HepG2 (cell line): ENCODE data around the gene LRR1. TPM values are rescaled to one million over a fixed set of nuclear protein-coding genes. Genes with fewer than 3 reads are reported as not detected.

ENCODE experiments used
- ATAC-seq: fragments of 200-7000 bp; cut with Tn5 transposase; 3 replicates; pipeline ENCODE4 v1.9.1; 2020; ENCODE audit warnings: mild to moderate bottlenecking, moderate library complexity
- BruUV-seq: library from RNA; stranded (reverse); fragments of 400-500 nt; replicated peaks from 2 replicates; lab custom pipeline; 2021; lab: Mats Ljungman, UMichigan
- CTCF ChIA-PET: fragments of 300-600 bp; formaldehyde crosslinking; extraction: SDS; loops from one replicate; lab custom pipeline; 2021; ENCODE audit warnings: low total read pairs, inconsistent platforms, low intra/inter-chr PET ratio; lab: Yijun Ruan, JAX
- POLR2A ChIA-PET: fragments of 350-600 bp; sonication (Branson Sonifier 250); formaldehyde crosslinking; loops from one replicate; lab custom pipeline; 2020; ENCODE audit warnings: antibody characterized with exemption, inconsistent platforms; lab: Yijun Ruan, JAX
- DNase-seq: peaks from one replicate; pipeline ENCODE4 v3.0.0-alpha.2; 2015; ENCODE audit warnings: low spot score
- FAIRE-seq: peaks from 3 replicates; lab custom pipeline; 2011; peaks lifted over from hg19 to GRCh38; lab: Jason Lieb, UNC
- H2AFZ ChIP-seq: one replicate; pipeline ENCODE4 v1.6.1; 2011; ENCODE audit warnings: low read length, inconsistent platforms
- H3K27ac ChIP-seq: fragments of 300-600 bp; 3 replicates; pipeline ENCODE4 v1.8.0; 2011; ENCODE audit warnings: mixed run types, mild to moderate bottlenecking, mixed read lengths, low read length, inconsistent platforms; ENCODE audit not compliant: insufficient read depth; ENCODE audit errors: extremely low read length
- H3K27me3 ChIP-seq, 2 experiments: fragments of 200-600 bp in 1 of 2; 2 replicates in 1 of 2; 3 replicates in 1 of 2; pipeline versions ENCODE4 v1.6.0 to v1.8.0; 2011; ENCODE audit warnings: low read length in 2 of 2, mild to moderate bottlenecking in 2 of 2, moderate library complexity in 2 of 2, inconsistent platforms in 1 of 2; ENCODE audit not compliant: insufficient read depth in 2 of 2, control insufficient read depth in 1 of 2
- H3K36me3 ChIP-seq, 2 experiments: fragments of 200-600 bp in 1 of 2; replicated peaks in 1 of 2; 2 replicates in 1 of 2; 3 replicates in 1 of 2; pipeline versions ENCODE4 v1.5.1 to v1.8.0; 2011; ENCODE audit warnings: low read length in 2 of 2, inconsistent platforms in 1 of 2; ENCODE audit not compliant: insufficient read depth in 2 of 2, control insufficient read depth in 1 of 2
- H3K4me1 ChIP-seq: 2 replicates; pipeline ENCODE4 v1.5.1; 2012; ENCODE audit warnings: low read length, inconsistent platforms; ENCODE audit not compliant: insufficient read depth
- H3K4me2 ChIP-seq: 2 replicates; pipeline ENCODE4 v1.6.0; 2011; ENCODE audit warnings: low read depth, low read length, inconsistent platforms
- H3K4me3 ChIP-seq, 3 experiments: fragments of 200-600 bp in 1 of 3; sonication (generic), shearing (Covaris generic) in 1 of 3; replicated peaks in 1 of 3; 2 replicates each; pipeline ENCODE4 v1.5.1; 2011 to 2016; ENCODE audit warnings: low read length in 3 of 3, inconsistent platforms in 2 of 3, low read depth in 2 of 3, mild to moderate bottlenecking in 2 of 3, control low read depth in 1 of 3, mixed read lengths in 1 of 3; ENCODE audit not compliant: insufficient read depth in 1 of 3
- H3K79me2 ChIP-seq: one replicate; pipeline ENCODE4 v1.6.1; 2011; ENCODE audit warnings: low read length, inconsistent platforms; ENCODE audit not compliant: insufficient read depth
- H3K9ac ChIP-seq: 2 replicates; pipeline ENCODE4 v1.6.0; 2011; ENCODE audit warnings: mild to moderate bottlenecking, low read depth, low read length, inconsistent platforms; ENCODE audit not compliant: insufficient read depth
- H3K9me3 ChIP-seq: 2 replicates; pipeline ENCODE4 v1.5.1; 2012; ENCODE audit warnings: mild to moderate bottlenecking, low read length
- H4K20me1 ChIP-seq: 2 replicates; pipeline ENCODE4 v1.6.0; 2011; ENCODE audit warnings: inconsistent platforms, mild to moderate bottlenecking, low read length, moderate library complexity; ENCODE audit not compliant: insufficient read depth
- AKNA ChIP-seq: sonication (generic); formaldehyde crosslinking; IDR thresholded peaks from 2 replicates; pipeline ENCODE4 v1.4.0; 2020; ENCODE audit warnings: missing genetic modification reagents, borderline replicate concordance
- ISL2 ChIP-seq: sonication (generic); formaldehyde crosslinking; IDR thresholded peaks from 2 replicates; pipeline ENCODE4 v1.5.0; 2020; ENCODE audit warnings: missing genetic modification reagents
- KDM2A ChIP-seq: sonication (generic); formaldehyde crosslinking; IDR thresholded peaks from 2 replicates; pipeline ENCODE4 v1.4.0; 2020; ENCODE audit warnings: low read depth, missing genetic modification reagents, borderline replicate concordance
- SMAD1 ChIP-seq: sonication (generic); formaldehyde crosslinking; IDR thresholded peaks from 2 replicates; pipeline ENCODE4 v1.4.0; 2020; ENCODE audit warnings: missing genetic modification reagents, low read depth, mild to moderate bottlenecking, borderline replicate concordance
- SYNCRIP ChIP-seq: fragments of 200-400 bp; formaldehyde crosslinking; IDR thresholded peaks from 2 replicates; pipeline ENCODE4 v1.6.1; 2018; ENCODE audit warnings: mild to moderate bottlenecking, low read depth, low read length; ENCODE audit not compliant: insufficient read depth
- TCF12 ChIP-seq, 2 experiments: fragments of 450-650 bp in 1 of 2; sonication (generic) in 1 of 2; formaldehyde crosslinking in 1 of 2; IDR thresholded peaks; 2 replicates each; pipeline versions ENCODE4 v1.6.1 to v1.8.0; 2017 to 2022; ENCODE audit warnings: antibody characterized with exemption in 1 of 2, mild to moderate bottlenecking in 1 of 2, missing genetic modification reagents in 1 of 2, moderate library complexity in 1 of 2
- ZNF138 ChIP-seq: sonication (generic); formaldehyde crosslinking; IDR thresholded peaks from 2 replicates; pipeline ENCODE4 v1.5.0; 2020; ENCODE audit warnings: mild to moderate bottlenecking, low read depth, missing genetic modification reagents
- ZNF383 ChIP-seq: sonication (generic); formaldehyde crosslinking; IDR thresholded peaks from 2 replicates; pipeline ENCODE4 v1.4.0; 2020; ENCODE audit warnings: missing genetic modification reagents, mild to moderate bottlenecking, borderline replicate concordance
- ZNF749 ChIP-seq: sonication (generic); formaldehyde crosslinking; IDR thresholded peaks from 2 replicates; pipeline ENCODE4 v1.8.0; 2022; ENCODE audit warnings: mild to moderate bottlenecking, missing genetic modification reagents, moderate library complexity, borderline replicate concordance
- ZNF839 ChIP-seq: sonication (generic); formaldehyde crosslinking; IDR thresholded peaks from 2 replicates; pipeline ENCODE4 v1.4.0; 2020; ENCODE audit warnings: missing genetic modification reagents, mild to moderate bottlenecking, borderline replicate concordance
- WGBS: methylation state at CpG from one replicate; pipeline ENCODE4 v1.1.6; 2017; ENCODE audit warnings: low lambda C conversion rate; 5-methylcytosine and 5-hydroxymethylcytosine counted together
- in situ Hi-C: cut with HindIII; loops from 2 replicates; pipeline ENCODE4 v1.10.0; 2017; ENCODE audit warnings: low pct_unique_long_range_greater_than_20kb; ENCODE audit not compliant: extremely low pct_ligation_motif_present
- intact Hi-C: fragments of 100-400 bp; cut with micrococcal nuclease; formaldehyde crosslinking; loops from one replicate; pipeline ENCODE4 v1.10.0; 2022; ENCODE audit not compliant: unreplicated experiment
- polyA plus RNA-seq, 8 experiments: library from polyadenylated mRNA; depleted of rRNA in 3 of 8; stranded (reverse) in 7 of 8; unstranded in 1 of 8; fragments of >200 nt; fragmentation: Illumina TruSeq in 4 of 8; extraction: Trizol in 4 of 8; gene quantifications; 2 replicates each; pipeline versions ENCODE4 v1.2.1 to v1.2.3, GENCODE V29; 2011 to 2016; ENCODE audit warnings: low read depth in 4 of 8, missing spikeins in 1 of 8, mixed read lengths in 1 of 8; ENCODE audit not compliant: insufficient read depth in 1 of 8
- total RNA-seq, 5 experiments: library from RNA; depleted of rRNA; stranded (reverse); fragments of >200 nt; fragmentation: Illumina TruSeq; extraction: Trizol; gene quantifications; 2 replicates each; pipeline ENCODE4 v1.2.3, GENCODE V29; 2016; ENCODE audit warnings: low read depth in 1 of 5
- TF ChIP-seq, protein P1 (sequence below): sonication (generic); formaldehyde crosslinking; IDR thresholded peaks from 2 replicates; pipeline ENCODE4 v1.5.0; 2020; ENCODE audit warnings: mild to moderate bottlenecking, missing genetic modification reagents, moderate library complexity
- TF ChIP-seq, protein P2 (sequence below): sonication (generic); formaldehyde crosslinking; IDR thresholded peaks from 2 replicates; pipeline ENCODE4 v1.5.0; 2020; ENCODE audit warnings: missing genetic modification reagents, mild to moderate bottlenecking, borderline replicate concordance

The LRR1 gene
- total and polyA plus RNA-seq, 2 of the 13 experiments (the other 11 are each of a cell fraction or from before 2014, with no cell fraction given), result 7.0 to 36.2 TPM

DNA sequence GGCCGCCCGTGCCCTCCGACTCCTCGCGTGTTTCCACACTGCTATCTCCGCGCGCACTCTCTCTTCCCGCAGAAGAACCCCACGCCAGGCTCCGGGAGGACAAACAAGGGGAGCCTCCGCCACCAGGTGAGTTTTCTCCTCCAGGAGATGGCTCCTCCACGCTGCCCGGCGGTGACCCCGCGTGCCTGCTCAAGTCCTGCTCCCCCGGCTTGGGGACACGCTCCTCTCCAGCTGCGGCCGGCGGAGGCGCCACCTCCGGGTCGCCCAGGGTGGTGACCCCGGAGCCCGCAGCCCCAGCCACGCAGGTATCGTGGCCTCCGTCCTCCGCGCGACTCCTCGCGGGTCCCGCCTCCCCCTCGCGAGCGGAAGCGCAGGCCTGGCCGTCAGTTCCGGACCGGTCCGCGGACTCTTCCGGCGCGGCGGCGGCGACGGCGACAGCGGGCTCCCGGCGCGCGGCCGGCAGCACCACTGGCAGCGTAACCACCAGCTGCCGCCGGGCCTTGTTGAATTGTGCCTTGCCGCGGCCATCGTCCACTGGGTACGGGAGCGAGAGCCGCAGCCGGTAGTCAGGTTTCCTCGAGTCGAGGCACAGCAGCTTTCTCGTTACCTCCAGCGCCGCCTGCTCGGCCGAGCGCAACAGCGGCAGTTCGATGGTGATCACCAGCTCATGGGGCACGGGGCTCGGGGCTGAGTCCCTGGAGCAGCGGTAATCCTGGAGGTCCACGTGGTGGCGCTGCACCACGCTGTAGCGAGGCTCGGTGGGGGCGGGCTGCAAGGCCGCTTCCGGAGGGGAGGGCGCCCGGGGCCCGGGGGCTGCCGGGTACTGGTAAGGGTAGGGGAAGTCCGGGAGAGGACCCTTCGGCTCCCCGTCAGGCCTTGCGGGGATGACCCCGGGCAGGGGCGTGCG is 35.2 kb downstream of the LRR1 start:
- H2AFZ ChIP-seq, result no peak overlapping the region
- WGBS, result 0% methylated on average over 7 of the region's 101 CpGs
- no peaks in the 10 kb centered on the region for H3K9me3 ChIP-seq
- peaks cover 1 to 8% of the 10 kb centered on the region in 2 experiments; a peak in 3 of 5 replicates for H3K36me3 ChIP-seq
- peaks cover 72% of the 10 kb centered on the region for H3K79me2 ChIP-seq
- DNase-seq (peak; percentile 89), FAIRE-seq (no peak), ATAC-seq (peak; percentile 85)
- intact Hi-C loops (loop anchor here (1.0 kb wide), 4 partner anchors 87 to 218 kb away; partner anchors contain the start of genes KLHDC2 and NEMF), in situ Hi-C loops (loop anchor here (5.0 to 10.0 kb wide), 2 partner anchors 133 to 201 kb away; partner anchors contain the start of gene KLHDC2)
- ChIA-PET CTCF (interaction anchor here (1.1 to 2.6 kb wide), 4 partner anchors 14 to 196 kb away, joined by 3 to 11 read pairs (median 4); partner anchors contain the start of genes MGAT2, RPL36AL and RPS29), POLR2A (interaction anchor here (0.6 to 4.0 kb wide), 23 partner anchors 8 to 370 kb away, joined by 3 to 76 read pairs (median 4); partner anchors contain the start of genes KLHDC1, KLHDC2, LRR1 and MGAT2)
- peak overlapping the region; percentile 87 to 99 (median 96) for H3K4me3 ChIP-seq
- H3K9ac ChIP-seq, result peak overlapping the region; percentile 94
- no TSS peak for BruUV-seq
- H3K4me1 ChIP-seq, result peaks cover 54% of the 10 kb centered on the region
- H3K4me2 ChIP-seq, result peak overlapping the region; percentile 82
- 0 out of 2 replicates have a peak, but pooled peaks cover 6% of the 10 kb centered on the region for H4K20me1 ChIP-seq
- no peaks in the 10 kb centered on the region; a peak in 1 of 5 replicates for H3K27me3 ChIP-seq
- peak overlapping the region; percentile 93 for H3K27ac ChIP-seq
- TF ChIP-seq ZNF138 (CRISPR knock-in tag), result no peak
- TF ChIP-seq, protein P1, sequence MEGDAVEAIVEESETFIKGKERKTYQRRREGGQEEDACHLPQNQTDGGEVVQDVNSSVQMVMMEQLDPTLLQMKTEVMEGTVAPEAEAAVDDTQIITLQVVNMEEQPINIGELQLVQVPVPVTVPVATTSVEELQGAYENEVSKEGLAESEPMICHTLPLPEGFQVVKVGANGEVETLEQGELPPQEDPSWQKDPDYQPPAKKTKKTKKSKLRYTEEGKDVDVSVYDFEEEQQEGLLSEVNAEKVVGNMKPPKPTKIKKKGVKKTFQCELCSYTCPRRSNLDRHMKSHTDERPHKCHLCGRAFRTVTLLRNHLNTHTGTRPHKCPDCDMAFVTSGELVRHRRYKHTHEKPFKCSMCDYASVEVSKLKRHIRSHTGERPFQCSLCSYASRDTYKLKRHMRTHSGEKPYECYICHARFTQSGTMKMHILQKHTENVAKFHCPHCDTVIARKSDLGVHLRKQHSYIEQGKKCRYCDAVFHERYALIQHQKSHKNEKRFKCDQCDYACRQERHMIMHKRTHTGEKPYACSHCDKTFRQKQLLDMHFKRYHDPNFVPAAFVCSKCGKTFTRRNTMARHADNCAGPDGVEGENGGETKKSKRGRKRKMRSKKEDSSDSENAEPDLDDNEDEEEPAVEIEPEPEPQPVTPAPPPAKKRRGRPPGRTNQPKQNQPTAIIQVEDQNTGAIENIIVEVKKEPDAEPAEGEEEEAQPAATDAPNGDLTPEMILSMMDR (CRISPR knock-in tag), result peak; percentile 99
- TF ChIP-seq SMAD1 (CRISPR knock-in tag), result no peak
- no peak for TF ChIP-seq SYNCRIP
- peak; percentile 67 for TF ChIP-seq ZNF749 (CRISPR knock-in tag)
- TF ChIP-seq, protein P2, sequence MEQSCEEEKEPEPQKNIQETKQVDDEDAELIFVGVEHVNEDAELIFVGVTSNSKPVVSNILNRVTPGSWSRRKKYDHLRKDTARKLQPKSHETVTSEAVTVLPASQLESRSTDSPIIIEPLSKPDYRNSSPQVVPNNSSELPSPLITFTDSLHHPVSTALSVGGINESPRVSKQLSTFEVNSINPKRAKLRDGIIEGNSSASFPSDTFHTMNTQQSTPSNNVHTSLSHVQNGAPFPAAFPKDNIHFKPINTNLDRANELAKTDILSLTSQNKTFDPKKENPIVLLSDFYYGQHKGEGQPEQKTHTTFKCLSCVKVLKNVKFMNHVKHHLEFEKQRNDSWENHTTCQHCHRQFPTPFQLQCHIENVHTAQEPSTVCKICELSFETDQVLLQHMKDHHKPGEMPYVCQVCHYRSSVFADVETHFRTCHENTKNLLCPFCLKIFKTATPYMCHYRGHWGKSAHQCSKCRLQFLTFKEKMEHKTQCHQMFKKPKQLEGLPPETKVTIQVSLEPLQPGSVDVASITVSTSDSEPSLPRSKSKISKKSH, result no peak
- no peak for TF ChIP-seq TCF12 (IDR thresholded peaks at IDR 0.05)
- peak; percentile 61; the same call in 1 of the 2 replicates for TF ChIP-seq TCF12 (CRISPR knock-in tag; IDR thresholded peaks at IDR 0.05)
- TF ChIP-seq ZNF383 (CRISPR knock-in tag), result no peak
- TF ChIP-seq ZNF839 (CRISPR knock-in tag), result no peak; the same call in 1 of the 2 replicates
- 0 out of 2 replicates have a peak, but pooled peaks have one; percentile 35 for TF ChIP-seq ISL2 (CRISPR knock-in tag)
- no peak; the same call in 1 of the 2 replicates for TF ChIP-seq AKNA (CRISPR knock-in tag)
- TF ChIP-seq KDM2A (CRISPR knock-in tag), result peak; percentile 91
